Tibial nerve (tissue), 4 donors: ENCODE results near the gene KRTAP12-2. TPM values are rescaled to one million over a fixed set of nuclear protein-coding genes. Genes with fewer than 3 reads are reported as not detected.

Experiments used
- DNase-seq, 2 donors: peaks; one replicate each; pipeline ENCODE4 v3.0.0-alpha.2; 2019; ENCODE audit warnings: low spot score in 2 of 2
- H3K27ac ChIP-seq, 4 donors: fragments of 200-600 bp; sonication (generic) in 3 of 4; one replicate each; pipeline ENCODE4 v1.5.1; 2017 to 2019; ENCODE audit warnings: mild to moderate bottlenecking in 1 of 4
- H3K27me3 ChIP-seq, 2 donors: fragments of 200-600 bp; sonication (generic) in 1 of 2; one replicate each; pipeline versions ENCODE4 v1.5.1 to v1.6.0; 2017 to 2019
- H3K36me3 ChIP-seq, 3 donors: fragments of 200-600 bp; sonication (generic); one replicate each; pipeline ENCODE4 v1.5.1; 2018 to 2019
- H3K4me1 ChIP-seq, 4 donors: fragments of 200-600 bp; sonication (generic) in 3 of 4; one replicate each; pipeline ENCODE4 v1.5.1; 2017 to 2019
- H3K4me3 ChIP-seq, 4 donors: fragments of 200-600 bp; sonication (generic) in 3 of 4; one replicate each; pipeline ENCODE4 v1.5.1; 2017 to 2019; ENCODE audit warnings: mild to moderate bottlenecking in 1 of 4, moderate library complexity in 1 of 4
- H3K9me3 ChIP-seq, 4 donors: fragments of 200-600 bp; sonication (generic) in 3 of 4; one replicate each; pipeline ENCODE4 v1.5.1; 2017 to 2019
- EP300 ChIP-seq, 2 donors: sonication (generic); formaldehyde crosslinking; IDR thresholded peaks; one replicate each; pipeline ENCODE4 v1.6.1; 2017; ENCODE audit warnings: antibody characterized with exemption in 2 of 2, mild to moderate bottlenecking in 1 of 2
- POLR2A ChIP-seq, 2 donors: fragments of 450-650 bp; IDR thresholded peaks; one replicate each; pipeline ENCODE4 v1.6.1; 2017; ENCODE audit warnings: antibody characterized with exemption in 2 of 2, mild to moderate bottlenecking in 2 of 2, moderate library complexity in 2 of 2
- WGBS, 2 donors: methylation state at CpG; one replicate each; pipeline ENCODE4 v1.1.5; 2018; 5-methylcytosine and 5-hydroxymethylcytosine counted together
- total RNA-seq, 4 donors: library from RNA; depleted of rRNA; stranded (reverse); fragments of >200 nt; gene quantifications; one replicate each; pipeline ENCODE4 v1.1.0, GENCODE V29; 2016
- TF ChIP-seq, protein P1 (sequence below), 5 experiments: fragments of 200-600 bp in 3 of 5; fragments of 450-650 bp in 2 of 5; sonication (generic) in 3 of 5; IDR thresholded peaks; one replicate each; pipeline ENCODE4 v1.5.1; 2016 to 2019; ENCODE audit warnings: antibody characterized with exemption in 5 of 5, mild to moderate bottlenecking in 3 of 5, moderate library complexity in 2 of 5

KRTAP12-2 gene
- total RNA-seq, 4 donors from 2014 or later: not detected

DNA sequence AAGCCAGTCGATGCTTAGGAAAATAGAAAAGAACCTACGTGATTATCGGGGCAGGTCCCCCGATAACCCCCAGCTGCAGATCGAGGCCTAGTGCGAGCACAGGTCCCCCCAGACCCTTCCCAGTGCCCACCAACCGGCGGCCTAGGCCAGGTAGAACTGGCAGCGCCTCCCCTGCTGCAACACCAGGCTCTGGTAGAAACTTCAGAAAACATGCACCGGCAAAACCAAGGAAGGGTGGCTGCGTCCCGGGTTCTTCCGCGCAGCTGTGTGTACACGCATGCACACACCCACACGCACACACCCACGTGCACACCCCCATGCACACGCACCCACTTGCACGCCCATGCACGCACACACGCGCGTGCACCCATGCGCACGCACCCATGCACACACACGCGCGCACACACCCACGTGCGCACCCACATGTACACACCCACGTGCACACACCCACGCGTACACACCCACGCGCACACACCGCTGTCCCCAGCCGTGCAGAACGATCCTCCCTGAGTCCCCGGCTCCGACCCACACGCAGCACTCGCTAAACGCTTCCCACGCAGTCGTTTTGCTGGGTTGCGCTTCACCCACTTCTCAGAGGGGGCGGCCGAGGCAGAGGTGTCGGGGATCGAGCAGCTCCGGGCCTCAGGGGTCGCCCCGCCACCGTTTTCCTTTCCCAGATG, 39.4 kb upstream of the KRTAP12-2 start:
- 4 to 7% methylated on average over 27 to 38 of the region's 54 CpGs for WGBS, 2 donors
- H3K36me3 ChIP-seq: no peaks in the 10 kb centered on the region
- TF ChIP-seq POLR2A (IDR thresholded peaks at IDR 0.05) (no peak), EP300 (IDR thresholded peaks at IDR 0.05) (no peak)
- TF ChIP-seq, protein P1, sequence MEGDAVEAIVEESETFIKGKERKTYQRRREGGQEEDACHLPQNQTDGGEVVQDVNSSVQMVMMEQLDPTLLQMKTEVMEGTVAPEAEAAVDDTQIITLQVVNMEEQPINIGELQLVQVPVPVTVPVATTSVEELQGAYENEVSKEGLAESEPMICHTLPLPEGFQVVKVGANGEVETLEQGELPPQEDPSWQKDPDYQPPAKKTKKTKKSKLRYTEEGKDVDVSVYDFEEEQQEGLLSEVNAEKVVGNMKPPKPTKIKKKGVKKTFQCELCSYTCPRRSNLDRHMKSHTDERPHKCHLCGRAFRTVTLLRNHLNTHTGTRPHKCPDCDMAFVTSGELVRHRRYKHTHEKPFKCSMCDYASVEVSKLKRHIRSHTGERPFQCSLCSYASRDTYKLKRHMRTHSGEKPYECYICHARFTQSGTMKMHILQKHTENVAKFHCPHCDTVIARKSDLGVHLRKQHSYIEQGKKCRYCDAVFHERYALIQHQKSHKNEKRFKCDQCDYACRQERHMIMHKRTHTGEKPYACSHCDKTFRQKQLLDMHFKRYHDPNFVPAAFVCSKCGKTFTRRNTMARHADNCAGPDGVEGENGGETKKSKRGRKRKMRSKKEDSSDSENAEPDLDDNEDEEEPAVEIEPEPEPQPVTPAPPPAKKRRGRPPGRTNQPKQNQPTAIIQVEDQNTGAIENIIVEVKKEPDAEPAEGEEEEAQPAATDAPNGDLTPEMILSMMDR (IDR thresholded peaks at IDR 0.05): no peak
- peaks cover 0 to 23% (median 0%) of the 10 kb centered on the region in 4 donors for H3K4me1 ChIP-seq
- H3K27ac ChIP-seq: no peak overlapping the region
- H3K4me3 ChIP-seq: no peak overlapping the region
- no peak for DNase-seq
- peaks cover 0 to 4% (median 0%) of the 10 kb centered on the region in 4 donors for H3K9me3 ChIP-seq
- H3K27me3 ChIP-seq: peaks cover 0 to 98% of the 10 kb centered on the region in 2 donors

DNA sequence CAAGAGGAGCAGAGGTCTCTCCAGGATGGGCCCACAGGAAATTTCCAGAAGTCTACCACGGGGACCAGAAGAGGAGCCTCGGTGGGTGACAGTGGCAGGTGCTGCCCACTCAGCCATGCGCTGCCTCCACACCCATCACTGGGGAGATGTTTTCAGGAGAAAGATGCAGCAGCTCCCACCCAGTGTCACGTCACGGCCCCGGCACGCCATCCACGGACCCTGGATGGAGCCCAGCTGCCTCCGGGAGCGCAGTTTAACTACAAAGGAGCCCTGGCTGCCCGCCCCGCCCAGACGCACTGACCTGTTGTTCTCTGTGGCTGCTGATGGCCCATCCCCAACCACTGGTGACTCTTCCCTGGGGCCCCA, 37.9 kb upstream of the KRTAP12-2 start:
- H3K27ac ChIP-seq: no peak overlapping the region
- H3K27me3 ChIP-seq: peaks cover 0 to 98% of the 10 kb centered on the region in 2 donors
- H3K36me3 ChIP-seq: no peaks in the 10 kb centered on the region
- WGBS, 2 donors: 8 to 11% methylated on average over 12 to 13 of the region's 13 CpGs
- DNase-seq: no peak
- H3K4me3 ChIP-seq: no peak overlapping the region
- peaks cover 0 to 4% (median 0%) of the 10 kb centered on the region in 4 donors for H3K9me3 ChIP-seq
- peaks cover 0 to 10% (median 0%) of the 10 kb centered on the region in 4 donors for H3K4me1 ChIP-seq
- TF ChIP-seq, protein P1 (IDR thresholded peaks at IDR 0.05): no peak
- no peak for TF ChIP-seq POLR2A (IDR thresholded peaks at IDR 0.05)
- no peak for TF ChIP-seq EP300 (IDR thresholded peaks at IDR 0.05)

DNA sequence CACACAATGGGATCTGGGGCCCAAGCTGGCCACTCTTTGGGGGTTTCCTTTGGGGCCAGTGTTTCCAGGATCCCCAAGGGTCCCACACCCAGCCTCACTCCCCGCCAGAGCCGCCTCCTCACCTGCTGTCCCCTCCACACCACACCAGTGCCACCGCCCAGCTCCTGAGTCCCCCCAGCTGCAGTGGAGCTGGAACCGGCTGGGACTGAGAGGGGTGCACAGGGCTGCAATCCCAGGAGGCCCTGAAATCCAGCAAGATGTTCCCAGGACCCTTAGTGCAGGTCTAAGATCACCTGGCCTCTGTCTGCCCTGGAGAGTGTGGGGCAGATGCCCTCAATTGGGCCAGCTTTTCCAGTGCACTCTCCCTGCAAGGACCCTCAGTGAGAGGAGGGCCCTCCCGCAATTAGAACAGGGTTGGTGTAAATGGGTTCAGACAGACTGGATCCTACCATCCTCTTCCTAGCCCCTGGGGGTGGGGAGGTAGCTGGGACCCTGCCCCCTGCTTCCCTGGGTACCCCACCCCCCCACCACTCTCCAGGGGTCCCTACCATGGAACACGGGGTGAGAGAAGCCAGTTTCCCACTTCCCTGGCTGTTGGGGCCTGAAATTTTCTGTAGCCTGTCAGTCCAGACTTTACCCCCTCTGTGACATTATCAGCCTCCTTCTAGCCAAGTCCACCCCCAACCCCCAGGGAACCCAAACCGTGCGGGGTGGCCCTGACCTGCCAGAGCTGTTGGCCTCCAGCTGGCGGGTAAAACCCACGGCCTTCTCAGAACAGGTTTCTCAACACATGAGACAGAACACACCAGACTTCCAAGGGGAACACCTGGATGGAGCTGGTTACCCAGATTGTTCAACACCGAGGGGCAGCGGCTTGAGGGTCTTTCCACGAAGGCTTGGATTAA, 37.3 kb upstream of the KRTAP12-2 start:
- Histone ChIP-seq H3K4me3 (no peak overlapping the region), H3K27ac (no peak overlapping the region), H3K9me3 (peaks cover 0 to 4% (median 0%) of the 10 kb centered on the region in 4 donors), H3K36me3 (no peaks in the 10 kb centered on the region), H3K4me1 (peaks cover 0 to 4% (median 0%) of the 10 kb centered on the region in 4 donors), H3K27me3 (peaks cover 0 to 98% of the 10 kb centered on the region in 2 donors)
- no peak for DNase-seq
- 22 to 34% methylated on average over 8 to 12 of the region's 13 CpGs for WGBS, 2 donors
- no peak for TF ChIP-seq POLR2A (IDR thresholded peaks at IDR 0.05)
- TF ChIP-seq, protein P1 (IDR thresholded peaks at IDR 0.05): no peak
- no peak for TF ChIP-seq EP300 (IDR thresholded peaks at IDR 0.05)

DNA sequence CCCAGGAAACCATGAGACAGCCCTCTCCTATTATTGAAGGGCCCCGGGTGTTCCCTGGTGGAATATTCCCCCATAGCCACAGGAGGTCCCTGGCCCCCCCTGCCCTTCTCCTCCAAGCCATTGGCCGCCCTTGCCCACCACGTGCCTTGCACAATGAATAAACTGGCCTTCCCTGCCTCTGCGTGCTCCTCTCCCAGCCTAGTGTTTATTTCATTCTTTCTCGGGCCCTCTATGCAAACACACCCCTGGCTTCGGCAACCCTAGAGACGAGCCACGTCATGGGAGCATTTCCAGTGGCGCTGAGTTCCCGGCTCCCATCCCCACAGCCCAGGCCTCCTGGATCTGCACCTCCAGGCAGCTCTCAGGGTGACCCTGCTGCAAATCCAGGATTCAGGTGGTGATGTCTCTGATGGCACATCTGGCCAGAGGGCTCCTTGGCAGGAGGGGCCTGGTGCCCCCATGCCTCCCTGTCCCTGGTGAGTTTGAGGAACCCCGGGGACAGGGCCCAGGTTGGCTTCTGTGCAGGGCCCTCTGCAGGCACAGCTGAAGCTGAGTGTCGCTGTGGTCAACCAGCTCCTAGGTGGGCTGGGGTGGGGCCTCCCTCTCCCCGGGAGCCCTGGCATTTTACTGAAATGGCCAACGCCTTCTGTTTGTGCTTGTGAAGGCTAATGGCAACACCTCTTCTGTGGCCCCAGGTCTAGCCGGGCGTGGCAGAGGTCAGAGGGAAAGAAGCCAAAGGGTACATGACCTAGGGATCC, 36.4 kb upstream of the KRTAP12-2 start:
- H3K4me3 ChIP-seq: no peak overlapping the region
- peaks cover 0 to 4% (median 0%) of the 10 kb centered on the region in 4 donors for H3K9me3 ChIP-seq
- peaks cover 0 to 3% (median 0%) of the 10 kb centered on the region in 4 donors for H3K4me1 ChIP-seq
- WGBS, 2 donors: 38 to 49% methylated on average over 10 to 14 of the region's 16 CpGs
- no peak for DNase-seq
- no peak overlapping the region for H3K27ac ChIP-seq
- H3K27me3 ChIP-seq: peaks cover 0 to 97% of the 10 kb centered on the region in 2 donors
- no peaks in the 10 kb centered on the region for H3K36me3 ChIP-seq
- TF ChIP-seq, protein P1 (IDR thresholded peaks at IDR 0.05): no peak
- TF ChIP-seq EP300 (IDR thresholded peaks at IDR 0.05) (no peak), POLR2A (IDR thresholded peaks at IDR 0.05) (no peak)
